ENCODE measurements around the gene TECPR2. TPM values are rescaled to one million over a fixed set of nuclear protein-coding genes. Genes with fewer than 3 reads are reported as not detected.

The TECPR2 gene
- total and polyA plus RNA-seq, 10 of the 15 experiments (the other 5 are each of a cell fraction or from before 2014, with no cell fraction given), result 0.15 to 10.0 (median 3.0) TPM

GRCh38 chr14:102506626-102506925 is 143.8 kb downstream of the TECPR2 start:
- FAIRE-seq, result no peak
- Histone ChIP-seq H3K9me3 (replicated peaks; ENCODE audit: control insufficient read depth, insufficient read depth, low read length) (no peaks in the 10 kb centered on the region), H3K4me1 (ENCODE audit: control insufficient read depth, insufficient read depth, low read length) (peaks cover 9% of the 10 kb centered on the region), H2AFZ (ENCODE audit: control insufficient read depth, low read depth, low read length) (no peak overlapping the region), H3K4me2 (ENCODE audit: control insufficient read depth, insufficient read depth) (no peak overlapping the region), H3K79me2 (ENCODE audit: control insufficient read depth, insufficient read depth, low read length) (no peaks in the 10 kb centered on the region), H3K36me3 (ENCODE audit: control insufficient read depth in 2 of 2, insufficient read depth in 2 of 2, low read length in 1 of 2) (no peaks in the 10 kb centered on the region), H3K9ac (ENCODE audit: control insufficient read depth, insufficient read depth, low read length) (no peak overlapping the region), H4K20me1 (ENCODE audit: control insufficient read depth, insufficient read depth) (no peaks in the 10 kb centered on the region), H3K27me3 (replicated peaks in 1 of 2; ENCODE audit: control insufficient read depth in 2 of 2, insufficient read depth in 2 of 2, low read length in 1 of 2) (no peaks in the 10 kb centered on the region), H3K27ac (ENCODE audit: control insufficient read depth, insufficient read depth) (no peak overlapping the region), H3K4me3 (no peak overlapping the region)
- WGBS (ENCODE audit: insufficient coverage, insufficient replicate concordance, low lambda C conversion rate, missing lambda C conversion rate), result 92% methylated on average over 11 of the region's 11 CpGs
- CTCF ChIA-PET, result no interaction called here
- in situ Hi-C loops (cut with MboI), result no loop called here
- POLR2A ChIA-PET, result no interaction called here
- ATAC-seq, result no peak
- intact Hi-C loops (cut with micrococcal nuclease; ENCODE audit: unreplicated experiment), result no loop called here
- no TSS peak for BruUV-seq (replicated peaks)
- RAD21 ChIA-PET (ENCODE audit: unreplicated experiment), result no interaction called here
- SMC1A ChIA-PET (ENCODE audit: uncharacterized antibody, unreplicated experiment), result no interaction called here
- no peak for DNase-seq (ENCODE audit: low read depth, low spot score)
- no peak for TF ChIP-seq LARP7 (IDR thresholded peaks at IDR 0.05)

DNA sequence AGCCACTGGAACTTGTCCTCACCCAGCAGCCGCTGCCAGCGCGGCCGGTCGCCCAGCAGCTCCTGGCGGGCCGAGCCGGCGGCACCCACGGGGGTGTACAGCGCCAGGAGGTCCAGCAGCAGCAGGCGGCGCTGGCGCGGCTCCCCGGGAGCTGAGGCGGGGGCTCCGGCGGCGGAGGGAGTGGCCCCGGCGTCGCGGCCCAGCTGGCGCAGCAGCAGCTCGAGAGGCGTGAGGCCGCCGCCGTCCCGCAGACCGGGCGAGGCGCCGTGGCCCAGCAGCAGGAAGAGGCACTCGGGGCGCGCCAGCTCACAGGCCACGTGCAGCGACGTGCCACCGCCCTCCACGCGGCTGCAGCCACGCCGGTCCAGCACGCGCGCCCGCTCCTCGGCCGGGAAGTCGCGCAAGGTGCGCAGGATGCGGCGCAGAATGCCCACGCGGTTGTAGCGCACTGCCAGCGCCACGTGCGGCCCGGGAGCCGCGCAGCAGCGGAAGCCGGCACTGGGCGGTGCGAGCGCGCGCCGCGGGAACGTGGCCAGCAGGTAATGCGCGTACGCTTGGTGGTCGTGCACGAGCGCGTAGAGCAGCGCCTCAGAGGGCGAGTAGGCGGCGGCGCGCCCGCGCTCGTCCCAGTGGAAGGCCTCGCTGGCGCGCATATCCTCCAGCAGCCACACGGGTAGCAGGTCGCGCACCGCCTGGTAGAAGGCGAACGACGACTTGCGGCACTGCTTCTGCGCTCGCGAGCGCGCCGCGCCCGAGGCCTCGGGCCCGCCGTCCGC is 144.5 kb downstream of the TECPR2 start:
- ChIA-PET CTCF (interaction anchor here (1.0 kb wide), 1 partner anchor 71 kb away, joined by 3 read pairs; no protein-coding TSS in a partner anchor), RAD21 (ENCODE audit: unreplicated experiment) (no interaction called here), SMC1A (ENCODE audit: uncharacterized antibody, unreplicated experiment) (no interaction called here), POLR2A (no interaction called here)
- H3K79me2 ChIP-seq (ENCODE audit: control insufficient read depth, insufficient read depth, low read length), result no peaks in the 10 kb centered on the region
- FAIRE-seq (no peak), DNase-seq (ENCODE audit: low read depth, low spot score) (no peak), ATAC-seq (no peak)
- TF ChIP-seq ESRRA (IDR thresholded peaks at IDR 0.05; ENCODE audit: low read length), result no peak
- TF ChIP-seq CEBPZ (IDR thresholded peaks at IDR 0.05; ENCODE audit: low read depth, low read length), result no peak
- TF ChIP-seq ZNF622 (IDR thresholded peaks at IDR 0.05), result no peak
- no peak for TF ChIP-seq SREBF2 (IDR thresholded peaks at IDR 0.05; ENCODE audit: low read length)
- TF ChIP-seq ZZZ3 (IDR thresholded peaks at IDR 0.05; ENCODE audit: control insufficient read depth, insufficient read length, low read depth), result no peak
- TF ChIP-seq ELK1 (IDR thresholded peaks at IDR 0.05; ENCODE audit: low read depth, low read length), result no peak
- no peak for TF ChIP-seq SREBF1 (IDR thresholded peaks at IDR 0.05; ENCODE audit: low read length)
- no peak for TF ChIP-seq ZNF24 (IDR thresholded peaks at IDR 0.05)
- TF ChIP-seq, protein P1, sequence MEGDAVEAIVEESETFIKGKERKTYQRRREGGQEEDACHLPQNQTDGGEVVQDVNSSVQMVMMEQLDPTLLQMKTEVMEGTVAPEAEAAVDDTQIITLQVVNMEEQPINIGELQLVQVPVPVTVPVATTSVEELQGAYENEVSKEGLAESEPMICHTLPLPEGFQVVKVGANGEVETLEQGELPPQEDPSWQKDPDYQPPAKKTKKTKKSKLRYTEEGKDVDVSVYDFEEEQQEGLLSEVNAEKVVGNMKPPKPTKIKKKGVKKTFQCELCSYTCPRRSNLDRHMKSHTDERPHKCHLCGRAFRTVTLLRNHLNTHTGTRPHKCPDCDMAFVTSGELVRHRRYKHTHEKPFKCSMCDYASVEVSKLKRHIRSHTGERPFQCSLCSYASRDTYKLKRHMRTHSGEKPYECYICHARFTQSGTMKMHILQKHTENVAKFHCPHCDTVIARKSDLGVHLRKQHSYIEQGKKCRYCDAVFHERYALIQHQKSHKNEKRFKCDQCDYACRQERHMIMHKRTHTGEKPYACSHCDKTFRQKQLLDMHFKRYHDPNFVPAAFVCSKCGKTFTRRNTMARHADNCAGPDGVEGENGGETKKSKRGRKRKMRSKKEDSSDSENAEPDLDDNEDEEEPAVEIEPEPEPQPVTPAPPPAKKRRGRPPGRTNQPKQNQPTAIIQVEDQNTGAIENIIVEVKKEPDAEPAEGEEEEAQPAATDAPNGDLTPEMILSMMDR (IDR thresholded peaks at IDR 0.05 in 2 of 3, conservative IDR thresholded peaks at IDR 0.05 in 1 of 3; ENCODE audit: control insufficient read depth in 2 of 3, extremely low read depth in 1 of 3, insufficient read depth in 1 of 3, low read depth in 3 of 3, low read length in 3 of 3), result no peak
- no peak for TF ChIP-seq ZBED1 (IDR thresholded peaks at IDR 0.05; ENCODE audit: borderline replicate concordance)
- BruUV-seq (replicated peaks), result no TSS peak
- no peaks in the 10 kb centered on the region for H3K27me3 ChIP-seq (replicated peaks in 1 of 2; ENCODE audit: control insufficient read depth in 2 of 2, insufficient read depth in 2 of 2, low read length in 1 of 2)
- no peaks in the 10 kb centered on the region for H4K20me1 ChIP-seq (ENCODE audit: control insufficient read depth, insufficient read depth)
- WGBS (ENCODE audit: insufficient coverage, insufficient replicate concordance, low lambda C conversion rate, missing lambda C conversion rate), result 97% methylated on average over 80 of the region's 115 CpGs
- H3K4me2 ChIP-seq (ENCODE audit: control insufficient read depth, insufficient read depth), result no peak overlapping the region
- H3K27ac ChIP-seq (ENCODE audit: control insufficient read depth, insufficient read depth), result no peak overlapping the region
- H3K9ac ChIP-seq (ENCODE audit: control insufficient read depth, insufficient read depth, low read length), result no peak overlapping the region
- intact Hi-C loops (cut with micrococcal nuclease; ENCODE audit: unreplicated experiment) (no loop called here), in situ Hi-C loops (cut with MboI) (no loop called here)
- no peaks in the 10 kb centered on the region for H3K36me3 ChIP-seq (ENCODE audit: control insufficient read depth in 2 of 2, insufficient read depth in 2 of 2, low read length in 1 of 2)
- no peak overlapping the region for H3K4me3 ChIP-seq
- no peak overlapping the region for H2AFZ ChIP-seq (ENCODE audit: control insufficient read depth, low read depth, low read length)
- H3K4me1 ChIP-seq (ENCODE audit: control insufficient read depth, insufficient read depth, low read length), result peaks cover 9% of the 10 kb centered on the region
- H3K9me3 ChIP-seq (replicated peaks; ENCODE audit: control insufficient read depth, insufficient read depth, low read length), result no peaks in the 10 kb centered on the region

Data from GM12878 (cell line).